ACHN (cell line): ENCODE measurements around the gene C14orf93.
"Not testable (repeated sequence)": the region's sequence is repeated elsewhere in the genome, so short reads cannot be mapped to it uniquely, and the experiment has no call there.

ENCODE experiments used
- DNase-seq: peaks from one replicate; pipeline ENCODE4 v3.0.0-alpha.2; 2015
- in situ Hi-C: cut with HindIII; loops from 2 replicates; pipeline ENCODE4 v1.10.0; 2017; ENCODE audit warnings: low sequenced_read_pairs, low pct_ligation_motif_present, low pct_unique_long_range_greater_than_20kb

C14orf93 gene

GRCh38 chr14:23004274-23004673 is 5.7 kb downstream of the C14orf93 start:
- DNase-seq, in situ Hi-C loops: not testable (repeated sequence)

- no peak for DNase-seq
- in situ Hi-C loops = no loop called here
These were observed 7.4 kb downstream of the C14orf93 start for GRCh38 chr14:23002592-23002991.

GRCh38 chr14:23000860-23001259 is 9.1 kb downstream of the C14orf93 start:
- in situ Hi-C loops = no loop called here

GRCh38 chr14:22998329-22999012 is 11.5 kb downstream of the C14orf93 start:
- DNase-seq = no peak
- in situ Hi-C loops = no loop called here

More at GRCh38 chr14:23000860-23001259, 9.1 kb downstream of the C14orf93 start:
- no peak for DNase-seq

- no peak for DNase-seq
- in situ Hi-C loops = no loop called here
These were observed 12.1 kb downstream of the C14orf93 start for GRCh38 chr14:22997676-22998323.

- no peak for DNase-seq
These were observed 12.9 kb downstream of the C14orf93 start for GRCh38 chr14:22996768-22997654.

GRCh38 chr14:22995889-22996625 is 13.9 kb downstream of the C14orf93 start:
- in situ Hi-C loops = no loop called here
- DNase-seq = no peak

More at GRCh38 chr14:22996768-22997654, 12.9 kb downstream of the C14orf93 start:
- in situ Hi-C loops = no loop called here

GRCh38 chr14:22994762-22995275 is 15.1 kb downstream of the C14orf93 start:
- DNase-seq = no peak
- in situ Hi-C loops = no loop called here

GRCh38 chr14:22993517-22993916 is 16.4 kb downstream of the C14orf93 start:
- in situ Hi-C loops = no loop called here

GRCh38 chr14:22991852-22992251 is 18.1 kb downstream of the C14orf93 start:
- no peak for DNase-seq
- in situ Hi-C loops = no loop called here

More at GRCh38 chr14:22993517-22993916, 16.4 kb downstream of the C14orf93 start:
- DNase-seq = no peak

GRCh38 chr14:22987291-22987690 is 22.7 kb downstream of the C14orf93 start:
- in situ Hi-C loops = no loop called here

GRCh38 chr14:22986508-22987054 is 23.4 kb downstream of the C14orf93 start:
- peak; percentile 80 for DNase-seq
- in situ Hi-C loops = no loop called here

More at GRCh38 chr14:22987291-22987690, 22.7 kb downstream of the C14orf93 start:
- no peak for DNase-seq

GRCh38 chr14:22985894-22986507 is 23.9 kb downstream of the C14orf93 start:
- DNase-seq = no peak
- in situ Hi-C loops = no loop called here

GRCh38 chr14:22984959-22985658 is 24.8 kb downstream of the C14orf93 start:
- in situ Hi-C loops = no loop called here

GRCh38 chr14:22982477-22983245 is 27.3 kb downstream of the C14orf93 start, which contains the start of gene AJUBA:
Gene AJUBA, minus strand, starts transcription at chr14:22982551. Its CDS starts 285 bp downstream, at chr14:22982266.
- in situ Hi-C loops = no loop called here
- DNase-seq = peak; percentile 94

More at GRCh38 chr14:22984959-22985658, 24.8 kb downstream of the C14orf93 start:
- DNase-seq = no peak

- in situ Hi-C loops = no loop called here
- no peak for DNase-seq
These were observed 28.0 kb downstream of the C14orf93 start for GRCh38 chr14:22981876-22982476.
